Stimulated activated naive CD8-positive, alpha-beta T cell treated with anti-CD3 and anti-CD28 coated beads, Interleukin-15, amount 100 ng/mL, for 72 hours (primary cell): Measurements from ENCODE around the gene PLEKHD1.

ENCODE experiments used
- ATAC-seq: fragments of 150-1000 bp; cut with Tn5 transposase; 2 replicates; pipeline ENCODE4 v1.10.0; 2021; ENCODE audit warnings: mild to moderate bottlenecking, moderate library complexity
- DNase-seq, 2 donors: peaks; one replicate each; pipeline ENCODE4 v3.0.0; 2021 to 2022
- H3K27ac Mint-ChIP-seq, 2 donors: one replicate each; pipeline ENCODE4 v1.8.0; 2022; ENCODE audit warnings: mild to moderate bottlenecking in 2 of 2, mixed read lengths in 2 of 2, moderate library complexity in 2 of 2
- H3K27me3 Mint-ChIP-seq: one replicate; pipeline ENCODE4 v1.8.0; 2022; ENCODE audit warnings: mixed read lengths
- H3K4me1 Mint-ChIP-seq: one replicate; pipeline ENCODE4 v1.8.0; 2022; ENCODE audit warnings: mild to moderate bottlenecking, mixed read lengths
- H3K4me3 Mint-ChIP-seq, 2 donors: one replicate each; pipeline ENCODE4 v1.8.0; 2022; ENCODE audit warnings: mild to moderate bottlenecking in 2 of 2, mixed read lengths in 2 of 2, moderate library complexity in 1 of 2
- H3K9me3 Mint-ChIP-seq, 2 donors: one replicate each; pipeline ENCODE4 v1.8.0; 2022; ENCODE audit warnings: mixed read lengths in 2 of 2

PLEKHD1 gene

GRCh38 chr14:69525896-69526295 lies 41.4 kb downstream of the PLEKHD1 start:
- H3K27ac Mint-ChIP-seq: no peak overlapping the region
- no peak overlapping the region for H3K4me3 Mint-ChIP-seq

GRCh38 chr14:69527635-69528034 lies 43.1 kb downstream of the PLEKHD1 start:
- Mint-ChIP-seq H3K27me3 (peaks cover 10% of the 10 kb centered on the region), H3K4me1 (no peaks in the 10 kb centered on the region), H3K4me3 (no peak overlapping the region), H3K9me3 (no peaks in the 10 kb centered on the region), H3K27ac (no peak overlapping the region)
- ATAC-seq (no peak), DNase-seq (no peak)

More at GRCh38 chr14:69525896-69526295, 41.4 kb downstream of the PLEKHD1 start:
- DNase-seq (no peak), ATAC-seq (no peak)
- no peaks in the 10 kb centered on the region for H3K9me3 Mint-ChIP-seq
- H3K4me1 Mint-ChIP-seq: no peaks in the 10 kb centered on the region
- no peaks in the 10 kb centered on the region for H3K27me3 Mint-ChIP-seq

GRCh38 chr14:69528143-69528542 lies 43.6 kb downstream of the PLEKHD1 start:
- Mint-ChIP-seq H3K27ac (no peak overlapping the region), H3K27me3 (peaks cover 14% of the 10 kb centered on the region), H3K4me1 (no peaks in the 10 kb centered on the region), H3K9me3 (no peaks in the 10 kb centered on the region), H3K4me3 (no peak overlapping the region)
- peak; percentile 5 for ATAC-seq
- DNase-seq: no peak

- DNase-seq (no peak), ATAC-seq (no peak)
- Mint-ChIP-seq H3K4me1 (no peaks in the 10 kb centered on the region), H3K27ac (no peak overlapping the region), H3K9me3 (no peaks in the 10 kb centered on the region), H3K4me3 (no peak overlapping the region), H3K27me3 (peaks cover 22% of the 10 kb centered on the region)
Measured at GRCh38 chr14:69528930-69529329, 44.4 kb downstream of the PLEKHD1 start.

- Mint-ChIP-seq H3K4me3 (no peak overlapping the region), H3K27me3 (peaks cover 23% of the 10 kb centered on the region), H3K9me3 (no peaks in the 10 kb centered on the region), H3K4me1 (no peaks in the 10 kb centered on the region), H3K27ac (no peak overlapping the region)
- DNase-seq (no peak), ATAC-seq (no peak)
Measured at GRCh38 chr14:69529563-69529962, 45.0 kb downstream of the PLEKHD1 start.

GRCh38 chr14:69530095-69530494 lies 45.6 kb downstream of the PLEKHD1 start:
- H3K4me1 Mint-ChIP-seq: no peaks in the 10 kb centered on the region
- H3K4me3 Mint-ChIP-seq: no peak overlapping the region
- no peaks in the 10 kb centered on the region for H3K9me3 Mint-ChIP-seq
- no peak overlapping the region for H3K27ac Mint-ChIP-seq
- H3K27me3 Mint-ChIP-seq: peaks cover 28% of the 10 kb centered on the region
- DNase-seq (no peak), ATAC-seq (no peak)

- H3K4me1 Mint-ChIP-seq: no peaks in the 10 kb centered on the region
- DNase-seq (no peak), ATAC-seq (no peak)
- H3K27ac Mint-ChIP-seq: no peak overlapping the region
- H3K4me3 Mint-ChIP-seq: no peak overlapping the region
- no peaks in the 10 kb centered on the region for H3K9me3 Mint-ChIP-seq
- peaks cover 38% of the 10 kb centered on the region for H3K27me3 Mint-ChIP-seq
Measured at GRCh38 chr14:69531135-69531534, 46.6 kb downstream of the PLEKHD1 start.

- DNase-seq (no peak), ATAC-seq (no peak)
- Mint-ChIP-seq H3K27me3 (peaks cover 49% of the 10 kb centered on the region), H3K4me3 (no peak overlapping the region), H3K27ac (no peak overlapping the region), H3K4me1 (no peaks in the 10 kb centered on the region), H3K9me3 (no peaks in the 10 kb centered on the region)
Measured at GRCh38 chr14:69532561-69533340, 48.2 kb downstream of the PLEKHD1 start.

- no peaks in the 10 kb centered on the region for H3K4me1 Mint-ChIP-seq
- peaks cover 65% of the 10 kb centered on the region for H3K27me3 Mint-ChIP-seq
- DNase-seq: no peak
- H3K9me3 Mint-ChIP-seq: no peaks in the 10 kb centered on the region
- H3K4me3 Mint-ChIP-seq: no peak overlapping the region
- no peak overlapping the region for H3K27ac Mint-ChIP-seq
- no peak for ATAC-seq
Measured at GRCh38 chr14:69535230-69535848, 50.8 kb downstream of the PLEKHD1 start.

- H3K4me1 Mint-ChIP-seq: no peaks in the 10 kb centered on the region
- DNase-seq: no peak
- no peaks in the 10 kb centered on the region for H3K9me3 Mint-ChIP-seq
- no peak overlapping the region for H3K4me3 Mint-ChIP-seq
- no peak for ATAC-seq
- H3K27me3 Mint-ChIP-seq: peaks cover 60% of the 10 kb centered on the region
- no peak overlapping the region for H3K27ac Mint-ChIP-seq
Measured at GRCh38 chr14:69536971-69537370, 52.4 kb downstream of the PLEKHD1 start.

GRCh38 chr14:69537900-69538299 lies 53.4 kb downstream of the PLEKHD1 start:
- H3K4me3 Mint-ChIP-seq: no peak overlapping the region

GRCh38 chr14:69538766-69539165 lies 54.2 kb downstream of the PLEKHD1 start:
- H3K27me3 Mint-ChIP-seq: peaks cover 64% of the 10 kb centered on the region
- H3K9me3 Mint-ChIP-seq: no peaks in the 10 kb centered on the region
- no peak overlapping the region for H3K27ac Mint-ChIP-seq
- ATAC-seq (no peak), DNase-seq (no peak)
- no peak overlapping the region for H3K4me3 Mint-ChIP-seq
- H3K4me1 Mint-ChIP-seq: peaks cover 9% of the 10 kb centered on the region

More at GRCh38 chr14:69537900-69538299, 53.4 kb downstream of the PLEKHD1 start:
- H3K27me3 Mint-ChIP-seq: peaks cover 64% of the 10 kb centered on the region
- peaks cover under 1% of the 10 kb centered on the region for H3K4me1 Mint-ChIP-seq
- DNase-seq (no peak), ATAC-seq (no peak)
- no peak overlapping the region for H3K27ac Mint-ChIP-seq
- H3K9me3 Mint-ChIP-seq: no peaks in the 10 kb centered on the region

- Mint-ChIP-seq H3K27me3 (peaks cover 70% of the 10 kb centered on the region), H3K4me3 (no peak overlapping the region), H3K9me3 (no peaks in the 10 kb centered on the region), H3K4me1 (peaks cover 17% of the 10 kb centered on the region), H3K27ac (no peak overlapping the region)
- DNase-seq (no peak), ATAC-seq (no peak)
Measured at GRCh38 chr14:69539631-69540410, 55.3 kb downstream of the PLEKHD1 start.

- Mint-ChIP-seq H3K9me3 (no peaks in the 10 kb centered on the region), H3K27me3 (peaks cover 64% of the 10 kb centered on the region), H3K27ac (no peak overlapping the region), H3K4me3 (no peak overlapping the region), H3K4me1 (peaks cover 17% of the 10 kb centered on the region)
- DNase-seq (no peak), ATAC-seq (no peak)
Measured at GRCh38 chr14:69540654-69541335, 56.3 kb downstream of the PLEKHD1 start.

GRCh38 chr14:69542311-69542710 lies 57.8 kb downstream of the PLEKHD1 start:
- DNase-seq: no peak
- no peak for ATAC-seq
- Mint-ChIP-seq H3K27me3 (peaks cover 68% of the 10 kb centered on the region), H3K4me1 (peaks cover 17% of the 10 kb centered on the region), H3K9me3 (no peaks in the 10 kb centered on the region), H3K27ac (peak overlapping the region in 1 of 2 donors; percentile 83), H3K4me3 (no peak overlapping the region)
